Stimulated activated CD4-positive, alpha-beta T cell treated with anti-CD3 and anti-CD28 coated beads, TNF-alpha, amount 100 ng/mL, for 48 hours (primary cell): ENCODE data around the gene NECTIN4.
"Not testable (repeated sequence)": the region's sequence is repeated elsewhere in the genome, so short reads cannot be mapped to it uniquely, and the experiment has no call there.

ENCODE experiments used
- DNase-seq, 3 donors: peaks; one replicate each; pipeline ENCODE4 v3.0.0-alpha.2; 2020; ENCODE audit warnings: low read depth in 3 of 3

NECTIN4 gene

GRCh38 chr1:161026954-161027353 is 62.4 kb downstream of the NECTIN4 start:
- not testable (repeated sequence) for DNase-seq

- DNase-seq = not testable (repeated sequence)
These were observed 66.9 kb downstream of the NECTIN4 start for GRCh38 chr1:161022432-161022831.

GRCh38 chr1:161021970-161022353 is 67.4 kb downstream of the NECTIN4 start:
- DNase-seq = no peak

GRCh38 chr1:161021165-161021969 is 68.0 kb downstream of the NECTIN4 start:
- peak; percentile 63 to 92 (median 75) for DNase-seq
